Endothelial cell (in vitro differentiated cells): ENCODE data around the gene SRRM3. TPM values are rescaled to one million over a fixed set of nuclear protein-coding genes. Genes with fewer than 3 reads are reported as not detected.
"Not testable (repeated sequence)": the region's sequence is repeated elsewhere in the genome, so short reads cannot be mapped to it uniquely, and the experiment has no call there.

Experiments
- DNase-seq: peaks from one replicate; pipeline ENCODE4 v3.0.0; 2021; ENCODE audit warnings: low spot score
- H3K27ac Mint-ChIP-seq: one replicate; pipeline ENCODE4 v1.8.0; 2021; ENCODE audit warnings: mixed read lengths, inconsistent platforms; ENCODE audit not compliant: unreplicated experiment
- H3K27me3 Mint-ChIP-seq: one replicate; pipeline ENCODE4 v1.8.0; 2021; ENCODE audit warnings: mild to moderate bottlenecking, moderate library complexity, mixed read lengths, inconsistent platforms; ENCODE audit not compliant: unreplicated experiment
- H3K36me3 Mint-ChIP-seq: one replicate; pipeline ENCODE4 v1.8.0; 2021; ENCODE audit warnings: mild to moderate bottlenecking, low read depth, mixed read lengths, inconsistent platforms; ENCODE audit not compliant: unreplicated experiment
- H3K4me1 Mint-ChIP-seq: one replicate; pipeline ENCODE4 v1.8.0; 2021; ENCODE audit warnings: mild to moderate bottlenecking, mixed read lengths, inconsistent platforms; ENCODE audit not compliant: unreplicated experiment
- H3K4me3 Mint-ChIP-seq: one replicate; pipeline ENCODE4 v1.8.0; 2021; ENCODE audit warnings: mild to moderate bottlenecking, mixed read lengths, inconsistent platforms; ENCODE audit not compliant: unreplicated experiment
- H3K9me3 Mint-ChIP-seq: one replicate; pipeline ENCODE4 v1.8.0; 2021; ENCODE audit warnings: mixed read lengths, inconsistent platforms; ENCODE audit not compliant: unreplicated experiment
- total RNA-seq: library from RNA; stranded (reverse); fragmentation: NEBNext Ultra II Directional; extraction: Animal tissue kit (Norgen Biotek cat#: 25700); gene quantifications from one replicate; pipeline ENCODE4 v1.2.1, GENCODE V29; 2021; ENCODE audit not compliant: unreplicated experiment
- TF ChIP-seq, protein P1 (sequence below): fragments of 200-600 bp; sonication (generic); IDR thresholded peaks from one replicate; pipeline ENCODE4 v1.5.0; 2021; ENCODE audit warnings: antibody characterized with exemption; ENCODE audit not compliant: unreplicated experiment

SRRM3 gene
- total RNA-seq, 1 donor from 2014 or later = 27.1 TPM

DNA sequence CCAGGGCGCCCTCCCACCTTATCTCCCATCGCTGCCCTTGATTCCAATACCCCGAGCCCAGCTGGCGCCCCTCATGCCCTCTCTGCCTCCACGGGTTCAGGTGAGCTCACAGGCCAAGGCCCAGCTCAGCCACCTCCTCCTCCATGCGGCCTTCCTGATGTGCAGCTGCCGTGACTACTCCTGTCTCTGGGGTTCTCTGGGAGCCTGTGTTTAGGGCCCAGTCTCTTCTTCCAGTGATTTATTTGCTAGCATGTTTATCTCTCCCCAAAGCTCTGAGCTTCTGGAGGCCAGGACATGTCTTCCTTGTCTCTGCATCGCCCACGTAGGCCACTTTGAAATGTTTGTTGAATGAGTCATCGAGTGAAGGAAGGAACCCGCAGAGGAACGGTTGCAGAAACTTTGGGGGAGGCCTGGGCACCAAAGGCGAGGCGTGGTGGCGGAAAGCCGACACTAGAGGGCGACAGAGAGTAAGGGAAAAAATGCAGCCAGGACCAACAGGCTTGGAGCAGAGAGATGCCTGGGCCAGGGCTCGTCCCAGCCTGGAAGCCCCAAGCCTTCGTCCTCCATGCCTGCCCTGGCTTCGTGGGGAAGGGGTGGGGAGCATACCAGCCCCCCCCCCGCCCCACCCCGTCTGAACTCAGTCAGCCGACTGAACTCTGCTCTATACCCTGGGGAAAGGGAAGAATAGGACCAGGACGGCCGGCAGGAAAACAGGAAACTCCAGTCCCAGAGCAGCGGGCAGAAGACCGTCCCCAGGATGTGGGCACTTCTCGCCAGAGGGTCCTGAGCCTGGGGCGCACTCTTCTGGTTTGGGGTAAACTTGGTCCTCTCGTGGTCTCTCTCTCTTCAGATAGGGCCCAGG is 89.9 kb downstream of the SRRM3 start:
- Mint-ChIP-seq H3K4me1 (peaks cover 40% of the 10 kb centered on the region), H3K9me3 (no peaks in the 10 kb centered on the region), H3K4me3 (peak overlapping the region; percentile 74), H3K27me3 (peaks cover 16% of the 10 kb centered on the region), H3K27ac (peak overlapping the region; percentile 98), H3K36me3 (no peaks in the 10 kb centered on the region)
- DNase-seq = peak; percentile 96
- TF ChIP-seq, protein P1, sequence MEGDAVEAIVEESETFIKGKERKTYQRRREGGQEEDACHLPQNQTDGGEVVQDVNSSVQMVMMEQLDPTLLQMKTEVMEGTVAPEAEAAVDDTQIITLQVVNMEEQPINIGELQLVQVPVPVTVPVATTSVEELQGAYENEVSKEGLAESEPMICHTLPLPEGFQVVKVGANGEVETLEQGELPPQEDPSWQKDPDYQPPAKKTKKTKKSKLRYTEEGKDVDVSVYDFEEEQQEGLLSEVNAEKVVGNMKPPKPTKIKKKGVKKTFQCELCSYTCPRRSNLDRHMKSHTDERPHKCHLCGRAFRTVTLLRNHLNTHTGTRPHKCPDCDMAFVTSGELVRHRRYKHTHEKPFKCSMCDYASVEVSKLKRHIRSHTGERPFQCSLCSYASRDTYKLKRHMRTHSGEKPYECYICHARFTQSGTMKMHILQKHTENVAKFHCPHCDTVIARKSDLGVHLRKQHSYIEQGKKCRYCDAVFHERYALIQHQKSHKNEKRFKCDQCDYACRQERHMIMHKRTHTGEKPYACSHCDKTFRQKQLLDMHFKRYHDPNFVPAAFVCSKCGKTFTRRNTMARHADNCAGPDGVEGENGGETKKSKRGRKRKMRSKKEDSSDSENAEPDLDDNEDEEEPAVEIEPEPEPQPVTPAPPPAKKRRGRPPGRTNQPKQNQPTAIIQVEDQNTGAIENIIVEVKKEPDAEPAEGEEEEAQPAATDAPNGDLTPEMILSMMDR = peak; percentile 97

DNA sequence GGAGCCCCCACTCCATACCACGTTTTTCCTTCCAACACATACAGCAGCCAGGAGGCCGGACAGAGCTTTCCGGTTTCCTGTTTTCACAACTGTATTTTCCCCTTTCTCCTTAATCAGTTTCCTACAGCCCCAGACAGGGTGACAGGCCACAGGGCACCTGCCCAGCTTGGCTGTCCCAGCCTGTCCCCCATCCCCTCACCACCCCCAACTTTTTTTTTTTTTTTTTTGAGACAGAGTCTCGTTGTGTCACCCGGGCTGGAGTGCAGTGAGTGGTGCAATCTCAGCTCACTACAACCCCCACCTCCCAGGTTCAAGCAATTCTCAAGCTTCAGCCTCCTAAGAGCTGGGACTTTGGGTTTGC is 90.5 kb downstream of the SRRM3 start:
- Mint-ChIP-seq H3K9me3 (no peaks in the 10 kb centered on the region), H3K27ac (peak overlapping the region; percentile 98), H3K27me3 (peaks cover 16% of the 10 kb centered on the region), H3K36me3 (no peaks in the 10 kb centered on the region), H3K4me1 (peaks cover 45% of the 10 kb centered on the region), H3K4me3 (peak overlapping the region; percentile 74)
- no peak for DNase-seq
- TF ChIP-seq, protein P1 = no peak

GRCh38 chr7:76292911-76293310 is 91.2 kb downstream of the SRRM3 start:
- H3K27me3 Mint-ChIP-seq = peaks cover 16% of the 10 kb centered on the region
- peak overlapping the region; percentile 47 for H3K4me3 Mint-ChIP-seq
- H3K27ac Mint-ChIP-seq = peak overlapping the region; percentile 98
- not testable (repeated sequence) for H3K9me3 Mint-ChIP-seq, H3K36me3 Mint-ChIP-seq, DNase-seq
- H3K4me1 Mint-ChIP-seq = peaks cover 45% of the 10 kb centered on the region

GRCh38 chr7:76293407-76293901 is 91.8 kb downstream of the SRRM3 start:
- H3K4me3 Mint-ChIP-seq = peak overlapping the region; percentile 47
- no peak for DNase-seq
- no peaks in the 10 kb centered on the region for H3K36me3 Mint-ChIP-seq
- no peaks in the 10 kb centered on the region for H3K9me3 Mint-ChIP-seq
- TF ChIP-seq, protein P1 = no peak
- peaks cover 16% of the 10 kb centered on the region for H3K27me3 Mint-ChIP-seq
- H3K27ac Mint-ChIP-seq = peak overlapping the region; percentile 97
- H3K4me1 Mint-ChIP-seq = peaks cover 45% of the 10 kb centered on the region

GRCh38 chr7:76294344-76295024 is 92.8 kb downstream of the SRRM3 start:
- H3K4me1 Mint-ChIP-seq = peaks cover 43% of the 10 kb centered on the region
- no peak overlapping the region for H3K4me3 Mint-ChIP-seq
- H3K36me3 Mint-ChIP-seq = no peaks in the 10 kb centered on the region
- no peak for DNase-seq
- H3K27me3 Mint-ChIP-seq = peaks cover 15% of the 10 kb centered on the region
- H3K27ac Mint-ChIP-seq = peak overlapping the region; percentile 48
- TF ChIP-seq, protein P1 = no peak
- no peaks in the 10 kb centered on the region for H3K9me3 Mint-ChIP-seq
